HepG2 (cell line): Measurements from ENCODE around the gene MYO1B. TPM values are rescaled to one million over a fixed set of nuclear protein-coding genes. Genes with fewer than 3 reads are reported as not detected.

Experiments used
- ARNT2 ChIP-seq: sonication (generic); formaldehyde crosslinking; IDR thresholded peaks from 2 replicates; pipeline ENCODE4 v1.8.0; 2022; ENCODE audit warnings: mild to moderate bottlenecking, low read depth, missing genetic modification reagents, moderate library complexity
- MAZ ChIP-seq, 2 experiments: sonication (generic) in 1 of 2; formaldehyde crosslinking in 1 of 2; IDR thresholded peaks; 2 replicates each; pipeline versions ENCODE4 v1.5.0 to v1.6.1; 2012 to 2020; ENCODE audit warnings: low read depth in 2 of 2, mild to moderate bottlenecking in 2 of 2, borderline replicate concordance in 1 of 2, improper control_type of control experiment in 1 of 2, low read length in 1 of 2, missing genetic modification reagents in 1 of 2, moderate library complexity in 1 of 2
- NCOR1 ChIP-seq: fragments of 200-600 bp; sonication (generic); IDR thresholded peaks from 2 replicates; pipeline ENCODE4 v1.7.0; 2017; ENCODE audit warnings: antibody characterized with exemption, low read length, borderline replicate concordance
- PBX2 ChIP-seq: IDR thresholded peaks from 2 replicates; pipeline ENCODE4 v1.6.1; 2016; ENCODE audit warnings: control low read depth
- POGK ChIP-seq: sonication (generic); formaldehyde crosslinking; conservative IDR thresholded peaks from 2 replicates; pipeline ENCODE4 v1.8.0; 2022; ENCODE audit warnings: mild to moderate bottlenecking, moderate library complexity, missing genetic modification reagents
- PPARG ChIP-seq: conservative IDR thresholded peaks from 2 replicates; pipeline ENCODE4 v1.6.1; 2016; ENCODE audit warnings: missing biosample characterization, missing genetic modification reagents
- RBAK ChIP-seq: sonication (generic); formaldehyde crosslinking; IDR thresholded peaks from 2 replicates; pipeline ENCODE4 v1.5.1; 2020; ENCODE audit warnings: mild to moderate bottlenecking, missing genetic modification reagents
- ZFYVE20 ChIP-seq: sonication (generic); formaldehyde crosslinking; IDR thresholded peaks from 2 replicates; pipeline ENCODE4 v1.8.0; 2023; ENCODE audit warnings: low read depth, mild to moderate bottlenecking, moderate library complexity, missing genetic modification reagents, borderline replicate concordance
- ZMAT3 ChIP-seq: sonication (generic); formaldehyde crosslinking; conservative IDR thresholded peaks from 2 replicates; pipeline ENCODE4 v1.7.0; 2021; ENCODE audit warnings: missing genetic modification reagents
- ZNF160 ChIP-seq: sonication (generic); formaldehyde crosslinking; IDR thresholded peaks from 2 replicates; pipeline ENCODE4 v1.8.0; 2022; ENCODE audit warnings: mild to moderate bottlenecking, inconsistent platforms, missing genetic modification reagents
- ZNF3 ChIP-seq: IDR thresholded peaks from 2 replicates; pipeline ENCODE4 v1.7.0; 2017; ENCODE audit warnings: inconsistent platforms
- ZNF646 ChIP-seq: sonication (generic); formaldehyde crosslinking; IDR thresholded peaks from 2 replicates; pipeline ENCODE4 v1.9.0; 2021; ENCODE audit warnings: mild to moderate bottlenecking, missing genetic modification reagents
- polyA plus RNA-seq, 8 experiments: library from polyadenylated mRNA; depleted of rRNA in 3 of 8; stranded (reverse) in 7 of 8; unstranded in 1 of 8; fragments of >200 nt; fragmentation: Illumina TruSeq in 4 of 8; extraction: Trizol in 4 of 8; gene quantifications; 2 replicates each; pipeline versions ENCODE4 v1.2.1 to v1.2.3, GENCODE V29; 2011 to 2016; ENCODE audit warnings: low read depth in 4 of 8, missing spikeins in 1 of 8, mixed read lengths in 1 of 8; ENCODE audit not compliant: insufficient read depth in 1 of 8
- total RNA-seq, 5 experiments: library from RNA; depleted of rRNA; stranded (reverse); fragments of >200 nt; fragmentation: Illumina TruSeq; extraction: Trizol; gene quantifications; 2 replicates each; pipeline ENCODE4 v1.2.3, GENCODE V29; 2016; ENCODE audit warnings: low read depth in 1 of 5
- TF ChIP-seq, protein P1 (sequence below): sonication (generic); formaldehyde crosslinking; IDR thresholded peaks from 2 replicates; pipeline ENCODE4 v1.8.1; 2023; ENCODE audit warnings: mild to moderate bottlenecking, missing genetic modification reagents
- TF ChIP-seq, protein P2 (sequence below): sonication (generic); formaldehyde crosslinking; IDR thresholded peaks from 2 replicates; pipeline ENCODE4 v1.4.0; 2020; ENCODE audit warnings: mild to moderate bottlenecking, low read depth, missing genetic modification reagents

Gene MYO1B
- total and polyA plus RNA-seq, 2 of the 13 experiments (the other 11 are each of a cell fraction or from before 2014, with no cell fraction given), result 36.9 to 89.8 TPM

- TF ChIP-seq ZNF646 (CRISPR knock-in tag) (no peak), POGK (CRISPR knock-in tag) (no peak), ZMAT3 (CRISPR knock-in tag) (no peak), PPARG (CRISPR knock-in tag) (no peak), NCOR1 (no peak), RBAK (CRISPR knock-in tag) (no peak), ZNF3 (CRISPR knock-in tag) (no peak), PBX2 (CRISPR knock-in tag) (no peak), ZFYVE20 (CRISPR knock-in tag) (no peak), ZNF160 (CRISPR knock-in tag) (no peak), ARNT2 (no peak), MAZ (IDR thresholded peaks at IDR 0.05; ENCODE audit: borderline replicate concordance, low read depth, low read length) (no peak), MAZ (CRISPR knock-in tag; IDR thresholded peaks at IDR 0.05; ENCODE audit: low read depth) (no peak)
- TF ChIP-seq, protein P1, sequence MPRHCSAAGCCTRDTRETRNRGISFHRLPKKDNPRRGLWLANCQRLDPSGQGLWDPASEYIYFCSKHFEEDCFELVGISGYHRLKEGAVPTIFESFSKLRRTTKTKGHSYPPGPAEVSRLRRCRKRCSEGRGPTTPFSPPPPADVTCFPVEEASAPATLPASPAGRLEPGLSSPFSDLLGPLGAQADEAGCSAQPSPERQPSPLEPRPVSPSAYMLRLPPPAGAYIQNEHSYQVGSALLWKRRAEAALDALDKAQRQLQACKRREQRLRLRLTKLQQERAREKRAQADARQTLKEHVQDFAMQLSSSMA, result no peak
- TF ChIP-seq, protein P2, sequence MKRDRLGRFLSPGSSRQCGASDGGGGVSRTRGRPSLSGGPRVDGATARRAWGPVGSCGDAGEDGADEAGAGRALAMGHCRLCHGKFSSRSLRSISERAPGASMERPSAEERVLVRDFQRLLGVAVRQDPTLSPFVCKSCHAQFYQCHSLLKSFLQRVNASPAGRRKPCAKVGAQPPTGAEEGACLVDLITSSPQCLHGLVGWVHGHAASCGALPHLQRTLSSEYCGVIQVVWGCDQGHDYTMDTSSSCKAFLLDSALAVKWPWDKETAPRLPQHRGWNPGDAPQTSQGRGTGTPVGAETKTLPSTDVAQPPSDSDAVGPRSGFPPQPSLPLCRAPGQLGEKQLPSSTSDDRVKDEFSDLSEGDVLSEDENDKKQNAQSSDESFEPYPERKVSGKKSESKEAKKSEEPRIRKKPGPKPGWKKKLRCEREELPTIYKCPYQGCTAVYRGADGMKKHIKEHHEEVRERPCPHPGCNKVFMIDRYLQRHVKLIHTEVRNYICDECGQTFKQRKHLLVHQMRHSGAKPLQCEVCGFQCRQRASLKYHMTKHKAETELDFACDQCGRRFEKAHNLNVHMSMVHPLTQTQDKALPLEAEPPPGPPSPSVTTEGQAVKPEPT (CRISPR knock-in tag), result no peak
Measured at GRCh38 chr2:191226196-191226595, 19.0 kb upstream of the MYO1B start (continued).
